H9 (cell line): ENCODE measurements around the gene VAV1. TPM values are rescaled to one million over a fixed set of nuclear protein-coding genes. Genes with fewer than 3 reads are reported as not detected.

Experiments used
- DNase-seq: peaks from one replicate; pipeline ENCODE4 v3.0.0-alpha.2; 2017
- H2AFZ ChIP-seq: one replicate; pipeline ENCODE4 v1.6.1; 2013; ENCODE audit warnings: mild to moderate bottlenecking, low read length, control low read depth, moderate library complexity
- H2AK5ac ChIP-seq: 2 replicates; pipeline ENCODE4 v1.6.1; 2013; ENCODE audit warnings: low read length, control low read depth, mixed read lengths; ENCODE audit not compliant: insufficient read length
- H2BK120ac ChIP-seq: one replicate; pipeline ENCODE4 v1.6.1; 2013; ENCODE audit warnings: low read depth, mild to moderate bottlenecking, low read length, control low read depth, inconsistent platforms; ENCODE audit not compliant: poor library complexity, severe bottlenecking
- H2BK12ac ChIP-seq: 2 replicates; pipeline ENCODE4 v1.6.1; 2013; ENCODE audit warnings: low read length, control low read depth, mixed read lengths, low read depth; ENCODE audit not compliant: insufficient read length
- H2BK15ac ChIP-seq: 2 replicates; pipeline ENCODE4 v1.6.1; 2013; ENCODE audit warnings: low read depth, low read length, control low read depth
- H2BK20ac ChIP-seq: one replicate; pipeline ENCODE4 v1.6.1; 2013; ENCODE audit warnings: low read depth, mild to moderate bottlenecking, low read length, control low read depth, inconsistent platforms; ENCODE audit not compliant: poor library complexity, severe bottlenecking
- H2BK5ac ChIP-seq: 2 replicates; pipeline ENCODE4 v1.6.1; 2013; ENCODE audit warnings: low read length, control low read depth, mixed read lengths; ENCODE audit not compliant: insufficient read length
- H3K14ac ChIP-seq: 2 replicates; pipeline ENCODE4 v1.6.1; 2013; ENCODE audit warnings: low read length, control low read depth; ENCODE audit not compliant: insufficient read depth
- H3K18ac ChIP-seq: 2 replicates; pipeline ENCODE4 v1.6.1; 2013; ENCODE audit warnings: low read depth, mild to moderate bottlenecking, mixed read lengths, low read length, control low read depth; ENCODE audit not compliant: insufficient read length
- H3K23ac ChIP-seq: 2 replicates; pipeline ENCODE4 v1.6.1; 2013; ENCODE audit warnings: low read length, control low read depth, mixed read lengths, low read depth; ENCODE audit not compliant: insufficient read length
- H3K23me2 ChIP-seq: 2 replicates; pipeline ENCODE4 v1.6.1; 2013; ENCODE audit warnings: low read depth, mild to moderate bottlenecking, mixed read lengths, low read length, control low read depth; ENCODE audit not compliant: insufficient read length, poor library complexity, severe bottlenecking
- H3K27ac ChIP-seq: 2 replicates; pipeline ENCODE4 v1.5.1; 2013; ENCODE audit warnings: low read length, control low read depth, mixed read lengths, low read depth; ENCODE audit not compliant: insufficient read length
- H3K27me3 ChIP-seq: 2 replicates; pipeline ENCODE4 v1.6.1; 2013; ENCODE audit warnings: low read length, control low read depth, inconsistent platforms; ENCODE audit not compliant: insufficient read depth
- H3K4ac ChIP-seq: 2 replicates; pipeline ENCODE4 v1.6.1; 2013; ENCODE audit warnings: low read depth, mild to moderate bottlenecking, control low read depth, inconsistent platforms, low read length, moderate library complexity
- H3K4me1 ChIP-seq: 2 replicates; pipeline ENCODE4 v1.6.1; 2013; ENCODE audit warnings: low read length, control low read depth, inconsistent platforms; ENCODE audit not compliant: insufficient read depth
- H3K4me2 ChIP-seq: 2 replicates; pipeline ENCODE4 v1.6.1; 2013; ENCODE audit warnings: low read length, control low read depth, mixed read lengths; ENCODE audit not compliant: insufficient read length, insufficient read depth
- H3K56ac ChIP-seq: 2 replicates; pipeline ENCODE4 v1.6.1; 2013; ENCODE audit warnings: low read depth, mild to moderate bottlenecking, mixed read lengths, low read length, control low read depth; ENCODE audit not compliant: insufficient read length
- H3K79me1 ChIP-seq: 2 replicates; pipeline ENCODE4 v1.6.1; 2013; ENCODE audit warnings: low read depth, mild to moderate bottlenecking, moderate library complexity, low read length, control low read depth, inconsistent platforms; ENCODE audit not compliant: insufficient read depth, poor library complexity, severe bottlenecking
- H3K79me2 ChIP-seq: 2 replicates; pipeline ENCODE4 v1.6.1; 2013; ENCODE audit warnings: low read length, control low read depth, inconsistent platforms; ENCODE audit not compliant: insufficient read depth
- H3K9ac ChIP-seq: 2 replicates; pipeline ENCODE4 v1.6.1; 2013; ENCODE audit warnings: low read length, control low read depth, mixed read lengths; ENCODE audit not compliant: insufficient read length; ENCODE audit errors: extremely low read depth
- H3K9me3 ChIP-seq: one replicate; pipeline ENCODE4 v1.6.1; 2013; ENCODE audit warnings: low read depth, low read length, inconsistent platforms; ENCODE audit not compliant: control insufficient read depth
- H3T11ph ChIP-seq: one replicate; pipeline ENCODE4 v1.6.1; 2013; ENCODE audit warnings: mild to moderate bottlenecking, low read length, control low read depth, inconsistent platforms
- H4K20me1 ChIP-seq: one replicate; pipeline ENCODE4 v1.6.1; 2013; ENCODE audit not compliant: control insufficient read depth, insufficient read length, insufficient read depth
- H4K5ac ChIP-seq: 2 replicates; pipeline ENCODE4 v1.6.1; 2013; ENCODE audit warnings: low read depth, mild to moderate bottlenecking, mixed read lengths, low read length, control low read depth; ENCODE audit not compliant: insufficient read length
- H4K8ac ChIP-seq: replicated peaks from 2 replicates; pipeline ENCODE4 v1.6.1; 2013; ENCODE audit warnings: low read length, control low read depth, mixed read lengths, low read depth; ENCODE audit not compliant: insufficient read length
- H4K91ac ChIP-seq: 2 replicates; pipeline ENCODE4 v1.6.1; 2013; ENCODE audit warnings: low read depth, mild to moderate bottlenecking, moderate library complexity, mixed read lengths, low read length, control low read depth; ENCODE audit not compliant: insufficient read length
- H3K27ac Mint-ChIP-seq, 3 experiments: 2 replicates in 2 of 3; 3 replicates in 1 of 3; pipeline ENCODE4 v1.8.0; 2020 to 2021; ENCODE audit warnings: mixed read lengths in 3 of 3, mild to moderate bottlenecking in 1 of 3, moderate library complexity in 1 of 3
- H3K27me3 Mint-ChIP-seq: 2 replicates; pipeline ENCODE4 v1.8.0; 2021; ENCODE audit warnings: low read depth, mild to moderate bottlenecking, moderate library complexity, mixed read lengths
- H3K36me3 Mint-ChIP-seq, 3 experiments: 2 replicates in 2 of 3; 3 replicates in 1 of 3; pipeline ENCODE4 v1.8.0; 2020 to 2021; ENCODE audit warnings: low read depth in 3 of 3, mixed read lengths in 3 of 3; ENCODE audit not compliant: insufficient read depth in 1 of 3
- H3K4me1 Mint-ChIP-seq, 2 experiments: 2 replicates each; pipeline ENCODE4 v1.8.0; 2020; ENCODE audit warnings: mixed read lengths in 2 of 2
- H3K4me3 Mint-ChIP-seq, 2 experiments: 2 replicates in 1 of 2; 3 replicates in 1 of 2; pipeline ENCODE4 v1.8.0; 2020 to 2021; ENCODE audit warnings: mild to moderate bottlenecking in 2 of 2, mixed read lengths in 2 of 2, moderate library complexity in 1 of 2
- H3K9me3 Mint-ChIP-seq, 2 experiments: 2 replicates in 1 of 2; 3 replicates in 1 of 2; pipeline ENCODE4 v1.8.0; 2020; ENCODE audit warnings: mild to moderate bottlenecking in 2 of 2, mixed read lengths in 2 of 2, moderate library complexity in 1 of 2
- CTCF ChIP-seq: fragments of 200-600 bp; sonication (generic); conservative IDR thresholded peaks from 3 replicates; pipeline ENCODE4 v1.8.0; 2021; ENCODE audit warnings: antibody characterized with exemption, mild to moderate bottlenecking
- WGBS: extraction: QIAGEN DNeasy Blood & Tissue Kit; methylation state at CpG from one replicate; pipeline ENCODE4 v1.1.7; 2013; ENCODE audit warnings: missing lambda C conversion rate, low lambda C conversion rate, mixed read lengths; ENCODE audit not compliant: insufficient read length; ENCODE audit errors: extremely low coverage; 5-methylcytosine and 5-hydroxymethylcytosine counted together
- total RNA-seq: library from RNA; stranded (reverse); gene quantifications from 2 replicates; pipeline ENCODE4 v1.2.1, GENCODE V29; 2021

Gene VAV1
- total RNA-seq, 1 experiment from 2014 or later, result 0.90 TPM

- H3K56ac ChIP-seq, result no peak overlapping the region
- no peak overlapping the region for H2BK12ac ChIP-seq
- no peak overlapping the region for H3K4ac ChIP-seq
- WGBS, result no CpG with 5 or more reads among the region's 27 CpGs
- H2BK5ac ChIP-seq, result no peak overlapping the region
- no peak overlapping the region for H3K23ac ChIP-seq
- no peaks in the 10 kb centered on the region for H3K79me1 ChIP-seq
- no peaks in the 10 kb centered on the region for H3K79me2 ChIP-seq
- no peaks in the 10 kb centered on the region for H3K9me3 ChIP-seq
- H3K14ac ChIP-seq, result no peak overlapping the region
- DNase-seq, result peak; percentile 98
- no peaks in the 10 kb centered on the region for H3K23me2 ChIP-seq
- Mint-ChIP-seq H3K4me3 (0 out of 5 replicates have a peak overlapping the region, but pooled peaks of 1 of the 2 experiments have one; percentile 44), H3K9me3 (peaks cover 0 to 2% of the 10 kb centered on the region in 2 experiments; a peak in 1 of 5 replicates), H3K4me1 (peaks cover 6 to 22% of the 10 kb centered on the region in 2 experiments), H3K36me3 (peaks cover 5 to 16% (median 12%) of the 10 kb centered on the region in 3 experiments; a peak in 6 of 7 replicates), H3K27ac (peak overlapping the region in 1 of 3 experiments; percentile 74; a peak in 1 of 7 replicates), H3K27me3 (no peaks in the 10 kb centered on the region; the same call in 1 of the 2 replicates)
- no peak overlapping the region for H4K5ac ChIP-seq
- no peak overlapping the region for H2AK5ac ChIP-seq
- H4K91ac ChIP-seq, result no peak overlapping the region
- no peak overlapping the region for H3T11ph ChIP-seq
- no peak overlapping the region for H3K27ac ChIP-seq
- H4K8ac ChIP-seq, result no peak overlapping the region
- no peak overlapping the region for H2BK120ac ChIP-seq
- H2BK20ac ChIP-seq, result no peak overlapping the region
- TF ChIP-seq CTCF, result no peak
- H2AFZ ChIP-seq, result no peak overlapping the region
- H3K4me1 ChIP-seq, result no peaks in the 10 kb centered on the region; the same call in 1 of the 2 replicates
- H3K27me3 ChIP-seq, result no peaks in the 10 kb centered on the region
- no peak overlapping the region for H3K9ac ChIP-seq
- no peak overlapping the region for H3K4me2 ChIP-seq
- H2BK15ac ChIP-seq, result no peak overlapping the region
- H4K20me1 ChIP-seq, result peaks cover 2% of the 10 kb centered on the region
- no peak overlapping the region for H3K18ac ChIP-seq
Measured at GRCh38 chr19:6730153-6730804, 42.2 kb upstream of the VAV1 start.
